Mesenteric fat pad (tissue), 1 donor: ENCODE data around the gene AARS2. TPM values are rescaled to one million over a fixed set of nuclear protein-coding genes. Genes with fewer than 3 reads are reported as not detected.

Source experiments
- DNase-seq: peaks from one replicate; pipeline ENCODE4 v3.0.0-alpha.2; 2020; ENCODE audit warnings: low spot score
- total RNA-seq: library from RNA; stranded (reverse); fragmentation: NEBNext Ultra II Directional; extraction: Animal tissue kit (Norgen Biotek cat#: 25700); gene quantifications from one replicate; pipeline ENCODE4 v1.2.1, GENCODE V29; 2021
- donor health status: DM: yes; HTN: yes; CAD: no.

The AARS2 gene
- total RNA-seq, 1 donor from 2014 or later: 8.1 TPM

DNA sequence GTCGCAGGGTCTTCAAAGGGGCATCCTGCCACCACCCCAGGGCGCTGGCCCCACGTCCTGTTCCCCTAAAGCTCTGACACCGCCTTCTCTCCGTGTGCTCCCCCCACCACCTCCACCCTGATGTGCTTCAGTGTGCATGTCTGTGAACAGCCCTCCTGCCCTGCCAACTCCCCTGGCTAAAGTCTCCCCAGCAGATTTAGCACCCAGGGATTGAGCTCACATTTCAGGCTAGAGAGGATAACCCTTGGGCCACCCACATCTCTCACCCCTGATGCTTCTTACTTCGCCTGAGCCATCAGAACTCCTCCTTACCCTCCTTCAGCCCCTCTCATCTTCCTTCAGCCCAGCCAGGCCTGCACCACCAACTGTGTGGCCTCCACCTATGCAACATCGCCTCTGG is 35.4 kb downstream of the AARS2 start:
- no peak for DNase-seq

DNA sequence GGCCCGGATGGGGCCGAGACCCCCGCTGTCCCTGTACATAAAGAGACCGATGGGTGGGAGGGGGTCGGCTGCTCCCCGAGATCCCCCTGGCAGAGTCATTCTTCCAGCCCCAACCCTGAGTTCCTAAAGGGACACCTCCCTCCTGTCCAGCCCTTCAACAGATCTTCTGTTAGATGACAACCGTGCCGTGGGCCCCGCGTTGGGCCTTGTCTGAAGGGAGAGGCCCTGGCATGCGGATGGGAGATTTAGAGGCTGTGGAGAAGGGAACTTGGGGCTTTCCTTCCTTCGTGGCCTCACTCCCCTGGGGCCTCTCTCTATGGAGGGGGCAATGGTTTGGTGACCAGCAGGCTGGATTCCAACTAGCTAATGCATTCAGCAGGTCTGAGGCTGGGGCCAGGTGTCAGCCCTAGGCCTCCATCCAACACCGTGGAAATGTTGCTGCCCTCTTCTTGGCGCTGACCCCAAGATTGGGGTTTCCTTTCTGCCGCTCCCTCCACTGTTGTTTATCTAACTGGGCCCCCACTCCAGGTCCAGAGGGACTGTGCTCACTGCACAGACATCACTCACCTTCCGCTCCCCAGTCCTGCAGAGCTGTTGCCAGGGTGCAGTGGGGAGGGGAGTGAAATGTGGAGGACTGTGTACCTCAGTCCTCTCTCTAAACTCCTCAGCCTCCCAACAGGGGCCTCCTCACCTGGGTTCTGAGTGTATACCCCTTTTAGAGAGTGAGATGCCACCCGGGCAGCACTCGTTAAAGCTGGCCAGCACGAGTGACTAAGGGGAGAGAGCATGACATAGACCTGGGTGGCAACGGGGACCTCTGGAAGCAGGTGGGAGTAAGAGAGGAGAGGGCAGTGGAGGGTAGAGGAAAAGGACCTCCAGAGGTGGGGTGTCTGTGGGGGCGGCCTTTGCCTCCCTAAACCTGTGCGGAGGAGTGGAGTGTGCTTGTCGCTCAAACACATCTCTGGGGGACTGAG is 36.2 kb downstream of the AARS2 start:
- DNase-seq: no peak

DNA sequence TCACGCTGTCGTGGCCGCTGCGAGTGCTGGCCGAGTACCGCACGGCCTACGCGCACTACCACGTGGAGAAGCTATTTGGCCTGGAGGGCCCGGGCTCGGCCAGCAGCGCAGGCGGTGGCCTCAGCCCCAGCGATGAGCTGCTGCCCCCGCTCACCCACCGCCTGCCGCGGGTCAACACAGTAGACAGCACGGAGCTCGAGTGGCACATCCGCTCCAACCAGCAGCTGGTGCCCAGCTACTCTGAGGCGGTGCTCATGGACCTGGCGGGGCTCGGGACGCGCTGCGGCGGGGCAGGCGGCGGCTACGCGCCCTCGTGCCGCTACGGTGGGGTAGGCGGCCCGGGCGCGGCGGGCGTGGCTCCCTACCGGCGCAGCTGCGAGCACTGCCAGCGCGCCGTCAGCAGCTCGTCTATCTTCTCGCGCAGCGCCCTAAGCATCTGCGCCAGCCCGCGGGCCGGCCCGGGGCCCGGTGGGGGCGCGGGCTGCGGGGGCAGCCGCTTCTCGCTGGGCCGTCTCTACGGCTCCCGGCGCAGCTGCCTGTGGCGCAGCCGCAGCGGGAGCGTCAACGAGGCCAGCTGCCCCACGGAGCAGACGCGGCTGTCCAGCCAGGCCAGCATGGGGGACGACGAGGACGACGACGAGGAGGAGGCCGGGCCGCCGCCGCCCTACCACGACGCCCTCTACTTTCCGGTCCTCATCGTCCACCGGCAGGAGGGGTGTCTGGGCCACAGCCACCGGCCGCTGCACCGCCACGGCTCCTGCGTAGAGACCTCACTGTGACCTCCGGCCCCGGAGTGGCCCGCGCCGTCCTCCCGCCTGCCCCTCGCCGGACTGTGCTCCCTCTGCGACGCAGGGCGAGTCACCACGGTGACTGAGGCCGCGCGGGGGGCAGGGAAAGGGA is 37.1 kb downstream of the AARS2 start:
- DNase-seq: no peak

DNA sequence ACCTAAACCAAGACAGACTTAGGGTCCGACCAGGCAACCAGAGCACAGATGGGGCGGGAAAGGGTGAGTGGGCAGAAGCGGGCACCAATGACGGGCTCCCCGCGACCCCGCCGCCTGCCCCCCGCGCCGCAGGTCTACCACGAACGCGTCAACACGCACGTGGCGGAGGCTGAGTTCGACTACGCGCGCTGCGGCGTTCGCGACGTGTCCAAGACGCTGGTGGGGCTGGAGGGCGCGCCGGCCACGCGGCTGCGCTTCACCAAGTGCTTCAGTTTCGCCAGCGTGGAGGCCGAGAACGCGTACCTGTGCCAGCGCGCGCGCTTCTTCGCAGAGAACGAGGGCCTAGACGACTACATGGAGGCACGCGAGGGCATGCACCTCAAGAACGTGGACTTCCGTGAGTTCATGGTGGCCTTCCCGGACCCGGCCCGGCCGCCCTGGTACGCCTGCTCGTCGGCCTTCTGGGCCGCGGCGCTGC is 37.8 kb downstream of the AARS2 start:
- no peak for DNase-seq

DNA sequence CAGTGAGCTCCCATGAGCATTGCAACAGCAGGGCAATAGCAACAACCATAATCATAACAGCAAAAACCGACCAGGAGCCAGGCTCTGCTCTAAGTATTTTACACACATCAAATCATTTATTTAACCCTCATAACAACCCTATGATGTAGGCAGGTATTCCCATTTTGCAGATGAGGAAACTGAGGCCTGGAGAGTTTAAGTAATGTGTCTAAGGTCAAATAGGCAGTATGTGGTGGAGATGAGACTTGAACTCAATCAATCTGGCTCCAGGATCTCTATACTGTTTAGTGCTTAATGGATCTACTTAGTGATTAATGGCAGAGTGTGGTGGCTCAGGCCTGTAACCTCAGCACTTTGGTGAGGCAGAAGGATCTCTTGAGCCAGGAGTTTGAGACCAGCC is 39.5 kb downstream of the AARS2 start:
- DNase-seq: no peak

DNA sequence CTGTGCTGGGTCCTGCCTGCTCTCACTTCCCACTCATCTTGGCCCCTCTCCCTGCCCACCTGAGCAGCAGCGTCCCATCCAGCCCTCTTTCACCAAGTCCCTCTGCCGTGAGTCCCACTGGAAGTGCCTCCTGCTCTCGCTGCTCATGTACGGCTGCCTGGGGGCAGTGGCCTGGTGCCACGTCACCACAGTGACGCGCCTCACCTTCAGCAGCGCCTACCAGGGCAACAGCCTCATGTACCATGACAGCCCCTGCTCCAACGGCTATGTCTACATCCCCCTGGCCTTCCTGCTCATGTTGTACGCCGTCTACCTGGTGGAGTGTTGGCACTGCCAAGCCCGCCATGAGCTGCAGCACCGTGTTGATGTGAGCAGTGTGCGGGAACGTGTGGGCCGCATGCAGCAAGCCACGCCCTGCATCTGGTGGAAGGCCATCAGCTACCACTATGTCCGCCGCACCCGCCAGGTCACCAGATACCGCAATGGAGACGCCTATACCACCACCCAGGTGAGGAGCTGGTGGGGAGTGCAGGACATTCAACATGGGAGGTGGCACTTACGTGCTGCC is 40.1 kb downstream of the AARS2 start:
- DNase-seq: no peak

DNA sequence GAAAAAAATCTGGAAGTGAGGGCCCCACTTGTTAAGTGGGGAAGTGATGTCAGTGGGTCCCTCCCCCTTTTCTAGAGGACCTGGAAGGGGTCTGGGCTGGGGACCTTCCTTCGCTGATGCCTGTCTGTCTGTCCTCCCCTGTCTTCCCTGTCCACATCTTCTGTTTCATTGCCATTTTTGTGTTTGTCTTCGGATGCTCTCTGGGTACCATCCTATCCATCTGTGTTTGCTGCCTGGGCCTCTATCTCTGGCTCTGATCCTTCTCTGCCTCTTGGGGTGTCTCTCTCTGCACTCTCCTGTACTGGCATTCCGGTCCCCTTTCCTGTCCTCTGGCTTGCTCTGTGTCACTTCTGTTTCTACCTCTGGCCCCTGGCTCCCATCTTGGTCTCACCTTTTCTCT is 40.6 kb downstream of the AARS2 start:
- no peak for DNase-seq

DNA sequence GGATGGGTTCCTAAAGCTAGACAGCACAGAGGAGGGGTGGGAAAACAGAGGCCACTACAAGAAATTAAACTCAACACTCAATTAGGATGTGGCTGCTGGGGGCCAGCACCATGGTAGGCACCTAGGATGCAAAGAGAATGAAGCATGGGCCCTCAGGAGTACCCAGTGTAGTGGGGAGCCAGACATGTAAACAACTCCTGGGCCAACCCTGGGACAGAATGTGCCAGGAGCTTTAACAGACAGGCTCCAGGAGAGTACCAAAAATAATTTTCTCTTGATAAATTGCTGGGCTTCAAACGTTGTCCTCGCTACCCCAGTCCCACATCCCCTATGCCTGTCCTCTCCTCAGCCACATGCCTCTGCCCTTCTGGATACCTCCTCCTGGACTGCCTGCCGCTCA is 41.2 kb downstream of the AARS2 start:
- no peak for DNase-seq

DNA sequence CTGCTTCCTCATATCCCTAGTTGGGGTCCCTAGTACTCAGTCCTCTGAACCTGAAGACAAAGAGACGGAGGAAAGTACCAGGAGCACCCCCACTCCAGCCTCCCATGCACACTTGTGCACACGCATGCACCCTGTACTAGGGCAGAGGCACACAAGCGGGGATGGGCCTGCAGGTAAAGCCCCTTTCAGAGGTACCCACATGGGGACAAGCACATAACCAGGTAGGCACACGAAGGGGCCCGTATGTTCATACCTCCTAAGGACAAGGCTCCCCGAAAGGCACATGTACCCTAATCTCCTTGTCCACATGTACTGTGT is 41.8 kb downstream of the AARS2 start:
- DNase-seq: no peak

DNA sequence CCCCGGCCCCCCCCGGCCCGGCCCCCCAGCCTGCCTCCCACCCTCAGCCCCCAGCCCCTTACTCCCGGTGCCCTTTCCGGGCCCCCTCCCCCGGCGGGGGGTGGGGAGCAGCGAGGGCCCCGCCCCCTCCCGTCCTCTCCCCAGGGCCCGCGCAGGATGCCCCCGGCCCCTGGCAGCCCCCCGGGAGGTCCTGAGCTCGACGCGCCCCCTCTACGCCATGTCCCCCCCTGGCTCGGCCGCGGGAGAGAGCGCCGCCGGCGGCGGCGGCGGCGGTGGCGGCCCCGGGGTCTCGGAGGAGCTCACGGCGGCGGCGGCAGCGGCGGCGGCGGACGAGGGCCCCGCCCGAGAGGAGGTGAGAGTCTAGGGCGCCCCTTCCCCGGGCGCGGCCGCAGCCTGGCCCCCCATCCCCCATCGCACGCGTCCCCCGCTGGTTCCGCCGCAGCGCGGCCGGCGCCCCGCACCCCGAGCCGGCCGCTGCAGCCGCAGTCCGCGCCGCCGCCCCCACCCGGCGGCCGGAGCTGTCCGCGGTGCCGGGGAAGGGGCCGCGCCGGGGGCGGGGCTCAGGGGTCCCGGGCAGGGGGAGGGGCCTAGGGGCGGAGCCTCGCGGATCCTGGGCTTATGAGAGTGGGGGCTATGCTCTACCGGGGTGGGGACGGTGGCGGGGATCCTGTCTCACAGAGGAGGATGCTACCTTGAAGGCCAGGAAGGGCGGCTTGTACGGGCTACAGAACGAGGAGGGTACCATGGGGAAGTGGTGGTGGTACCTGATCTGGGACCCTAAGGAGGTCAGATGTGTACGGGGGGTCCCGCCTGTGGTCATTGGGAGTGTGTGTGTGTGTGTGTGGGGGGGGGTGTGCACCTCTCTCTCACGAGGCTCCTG is 42.4 kb downstream of the AARS2 start:
- no peak for DNase-seq

DNA sequence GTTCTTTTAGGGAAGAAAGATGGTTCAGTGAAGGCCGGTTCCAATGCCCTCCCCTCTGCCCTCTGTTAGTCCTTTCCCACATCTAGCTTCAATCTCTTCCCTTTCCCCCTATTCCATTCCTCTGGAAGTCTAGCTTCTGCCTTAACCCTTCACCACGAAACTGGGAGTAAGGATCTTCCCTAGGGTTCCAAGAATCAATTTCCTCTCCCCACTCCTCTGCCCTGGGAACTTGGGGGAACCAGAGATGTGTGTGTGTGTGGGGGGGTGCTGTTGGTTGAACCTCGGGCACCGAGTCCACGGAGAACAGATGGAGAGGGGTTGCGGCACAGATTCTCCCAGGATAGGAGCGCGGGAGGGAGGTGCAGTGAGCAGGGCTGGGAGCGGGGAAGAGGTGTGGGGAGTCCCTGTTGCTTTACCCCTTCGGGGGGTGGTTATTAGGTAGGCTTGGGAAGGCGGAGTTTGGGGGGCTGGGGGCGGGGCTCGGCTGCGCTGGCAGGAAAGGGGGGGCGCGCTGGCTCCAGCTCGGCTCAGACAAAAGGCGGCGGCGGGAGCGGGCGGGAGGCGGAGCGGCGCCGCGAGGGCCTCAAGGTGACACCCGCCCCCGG is 43.1 kb downstream of the AARS2 start, which contains the start of gene TMEM151B:
TSS of gene TMEM151B (plus strand) at position 530 of the 605 bp plus-strand sequence. CDS start 293 bp downstream, outside the sequence.
- DNase-seq: no peak

DNA sequence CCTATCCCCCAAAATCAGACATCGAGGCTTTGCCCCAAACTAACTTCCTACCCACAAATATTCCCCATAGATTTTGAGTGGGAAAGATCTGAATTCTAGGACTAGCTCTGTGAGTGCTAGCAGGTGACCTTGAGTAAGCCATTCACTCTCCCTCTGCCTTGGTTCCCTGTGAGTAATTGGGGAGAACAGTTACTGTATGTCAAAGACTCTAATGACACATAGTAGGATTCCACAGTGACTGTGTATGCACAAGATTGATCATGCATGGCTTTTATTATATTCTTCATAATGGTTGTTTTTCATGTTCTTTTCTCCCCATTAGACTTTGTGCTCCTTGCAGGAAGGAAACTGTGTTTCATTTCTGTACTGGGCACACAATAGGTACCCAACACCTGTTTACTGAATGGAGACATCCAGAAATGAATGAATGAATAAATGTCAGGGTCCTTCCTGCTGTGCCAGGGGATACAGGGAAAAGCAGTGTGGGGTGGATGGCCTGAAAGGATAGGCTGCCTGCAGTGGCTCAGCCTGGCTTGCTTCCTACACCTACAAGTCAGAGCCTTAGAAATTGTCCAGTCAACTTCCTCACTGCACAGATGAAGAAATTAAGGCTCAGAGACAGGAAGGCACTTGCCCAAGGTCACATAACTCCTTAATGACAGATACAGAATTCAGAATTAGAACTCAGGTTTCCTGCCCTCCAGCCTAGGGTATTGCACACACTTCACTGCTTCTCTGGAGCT is 43.8 kb downstream of the AARS2 start:
- no peak for DNase-seq

DNA sequence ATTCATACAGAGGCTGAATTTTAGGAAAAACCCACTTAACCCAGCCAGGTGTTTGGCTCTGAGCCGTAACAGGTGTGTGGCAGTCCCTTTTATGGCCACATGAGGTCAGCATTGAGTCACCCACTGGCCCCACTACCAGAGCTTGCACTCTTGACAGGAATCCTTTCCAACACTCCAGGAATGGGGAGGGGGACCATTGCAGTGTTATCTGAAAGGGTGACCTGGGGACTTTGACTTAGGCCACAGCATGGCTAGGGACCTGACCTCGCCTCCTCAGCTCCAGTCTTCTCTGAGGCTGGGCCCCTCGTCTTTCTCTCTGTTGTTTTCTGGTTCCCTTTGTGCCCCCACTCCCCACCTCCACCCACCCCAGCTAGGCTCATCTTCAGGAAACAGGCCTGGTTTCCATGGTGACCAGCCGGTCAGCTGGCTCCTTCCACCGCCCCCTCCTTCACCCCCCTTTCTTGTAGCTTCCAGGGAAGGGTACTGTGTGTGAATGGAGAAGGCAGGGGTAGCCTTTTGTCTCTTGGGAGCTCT is 45.0 kb downstream of the AARS2 start:
- DNase-seq: no peak

DNA sequence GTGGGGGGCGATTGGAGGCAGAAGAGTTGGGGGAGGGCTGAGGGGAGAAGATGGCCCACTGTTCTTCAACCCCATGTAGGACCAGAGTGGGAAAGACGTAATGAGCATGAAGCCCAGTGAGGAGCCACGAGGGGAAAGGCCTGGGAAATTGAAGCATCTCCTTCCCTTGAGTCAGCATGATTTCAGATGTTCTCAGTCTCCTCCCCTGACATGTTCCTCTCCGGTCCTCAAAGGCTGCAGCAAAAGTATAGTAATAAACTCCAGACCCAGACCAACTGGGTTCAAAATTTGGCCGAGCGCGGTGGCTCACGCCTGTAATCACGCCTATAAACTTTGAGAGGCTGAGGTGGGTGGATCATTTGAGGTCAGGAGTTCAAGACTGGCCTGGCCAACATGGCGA is 45.9 kb downstream of the AARS2 start:
- no peak for DNase-seq

DNA sequence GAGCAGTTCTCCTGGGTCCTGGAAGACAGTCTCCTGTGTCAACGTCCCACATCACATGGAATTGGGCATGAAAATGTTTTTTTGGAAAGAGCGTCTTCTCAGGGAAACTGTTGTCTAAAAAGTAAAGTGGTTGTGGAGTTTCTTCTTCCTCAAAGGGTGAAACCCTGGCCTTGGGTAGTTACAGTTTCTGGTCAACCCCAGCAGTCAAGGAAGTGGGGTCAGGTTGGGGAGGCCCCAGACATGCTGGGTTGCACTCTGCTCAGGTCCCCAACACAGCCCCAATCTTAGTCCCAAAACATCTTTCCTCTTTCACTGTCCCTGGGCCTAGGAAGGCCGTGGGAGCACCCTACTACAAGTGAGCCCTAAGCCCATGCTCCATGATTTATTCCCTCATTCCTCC is 46.8 kb downstream of the AARS2 start:
- DNase-seq: no peak

DNA sequence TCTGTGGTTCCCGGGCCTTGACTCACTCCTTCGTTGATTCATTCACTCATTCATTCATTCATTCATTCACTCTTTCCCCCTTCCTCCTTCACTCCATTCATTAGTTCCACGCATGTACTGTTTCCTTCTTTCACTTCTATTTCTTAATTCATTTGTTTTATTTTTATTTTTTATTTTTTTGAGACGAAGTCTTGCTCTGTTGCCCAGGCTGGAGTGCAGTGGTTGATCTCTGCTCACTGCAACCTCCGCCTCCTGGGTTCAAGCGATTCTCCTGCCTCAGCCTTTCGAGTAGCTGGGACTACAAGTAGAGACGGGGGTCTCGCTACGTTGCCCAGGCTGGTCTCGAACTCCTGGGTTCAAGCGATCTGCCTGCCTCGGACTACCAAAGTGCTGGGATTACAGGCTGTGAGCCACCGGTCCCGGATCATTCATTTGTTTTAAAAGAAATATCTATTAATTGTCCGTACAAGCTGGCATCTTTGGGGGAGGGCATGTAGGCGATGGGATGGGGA is 47.4 kb downstream of the AARS2 start:
- no peak for DNase-seq

DNA sequence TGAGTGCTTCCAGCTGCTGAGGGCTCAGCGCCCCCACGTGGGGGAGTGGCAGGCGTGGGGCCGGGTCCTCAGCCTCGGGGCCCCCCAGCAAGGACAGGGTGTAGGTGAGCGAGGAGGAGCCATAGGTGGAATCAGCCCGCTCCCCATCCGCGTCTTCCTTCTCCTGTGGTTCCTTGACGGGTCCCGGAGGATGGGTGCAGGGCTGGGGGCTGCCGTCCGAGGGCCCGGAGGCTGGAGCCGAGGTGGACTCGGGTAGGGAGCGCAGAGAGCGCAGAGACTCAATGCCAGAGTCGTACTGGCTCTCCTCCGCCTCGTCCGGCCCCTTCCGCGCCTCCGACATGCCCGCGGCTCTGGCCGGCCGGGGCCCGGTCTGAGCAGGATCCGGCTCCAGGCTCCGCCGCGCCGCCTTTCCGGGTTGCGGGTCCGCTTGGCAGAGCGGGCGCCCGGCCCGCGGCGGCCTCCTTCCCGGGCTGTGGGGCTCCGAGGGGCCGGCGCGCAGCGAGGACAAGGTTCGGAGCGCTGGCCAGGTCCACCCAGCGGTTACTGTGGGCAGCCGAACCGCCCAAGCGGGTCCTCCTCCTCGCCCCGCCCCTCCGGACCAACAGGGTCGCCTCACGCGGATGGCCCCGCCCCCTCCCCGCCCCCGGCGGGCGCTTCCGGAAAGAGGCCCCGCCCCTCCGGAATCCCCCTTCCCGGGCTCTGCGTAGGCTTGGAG is 48.0 kb downstream of the AARS2 start, which contains the start of gene NFKBIE:
TSS of gene NFKBIE (minus strand) at position 545 of the 715 bp plus-strand sequence. CDS start at position 340, 205 bp downstream.
- peak; percentile 98 for DNase-seq
